Measurements from ENCODE around the gene SYT5. TPM values are rescaled to one million over a fixed set of nuclear protein-coding genes. Genes with fewer than 3 reads are reported as not detected.

SYT5 gene
- total RNA-seq, 3 donors from 2014 or later (not counting 1 experiment from before 2014, with no cell fraction given): 4.9 to 6.1 (median 5.3) TPM

DNA sequence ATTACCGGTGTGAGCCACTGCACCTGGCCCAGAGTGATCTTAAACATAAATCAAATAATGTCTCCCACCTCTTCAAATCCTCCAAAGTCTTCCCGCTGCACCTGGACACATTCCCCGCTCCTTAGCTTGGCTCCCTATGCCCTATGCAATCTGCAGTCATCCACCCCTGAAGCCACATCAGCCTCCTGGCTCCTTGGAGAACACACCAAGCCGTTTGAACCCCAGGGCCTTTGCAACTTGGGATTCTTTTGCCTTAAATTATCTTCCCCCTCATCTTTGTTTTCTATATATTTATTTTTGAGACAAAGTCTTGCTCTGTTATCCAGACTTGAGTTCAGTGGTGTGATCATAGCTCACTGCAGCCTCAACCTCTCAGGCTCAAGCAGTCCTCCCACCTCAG, 11.0 kb downstream of the SYT5 start:
- Histone ChIP-seq H3K36me3 (ENCODE audit: control insufficient read depth, insufficient read depth, low read length) (no peaks in the 10 kb centered on the region), H3K27me3 (ENCODE audit: control insufficient read depth, insufficient read depth, low read length) (peaks cover 46% of the 10 kb centered on the region), H3K9me3 (ENCODE audit: control insufficient read depth, insufficient read depth, low read length) (no peaks in the 10 kb centered on the region), H3K4me3 (ENCODE audit: low read length) (no peak overlapping the region), H3K4me1 (ENCODE audit: control insufficient read depth, insufficient read depth, low read length) (peaks cover 29% of the 10 kb centered on the region), H3K27ac (ENCODE audit: low read length) (no peak overlapping the region)
- Mint-ChIP-seq H3K9me3 (no peaks in the 10 kb centered on the region), H3K36me3 (no peaks in the 10 kb centered on the region), H3K4me1 (peaks cover 22 to 32% of the 10 kb centered on the region in 2 donors), H3K27ac (no peak overlapping the region), H3K27me3 (ENCODE audit: low read depth in 2 of 2) (peaks cover 69 to 71% of the 10 kb centered on the region in 2 donors), H3K4me3 (no peak overlapping the region)
- no peak for TF ChIP-seq CTCF (IDR thresholded peaks at IDR 0.05)
- WGBS (ENCODE audit: insufficient coverage): 71% methylated on average over 4 of the region's 4 CpGs
- ATAC-seq (no peak), DNase-seq (no peak)
- intact Hi-C loops (cut with micrococcal nuclease): loop anchor here (10.0 kb wide), 1 partner anchor 84 kb away; no protein-coding TSS in a partner anchor

- 2% methylated on average over 32 of the region's 33 CpGs for WGBS (ENCODE audit: insufficient coverage)
- Mint-ChIP-seq H3K4me3 (peak within 1 kb of the TSS; percentile 47), H3K36me3 (no peaks in the 10 kb centered on the region), H3K9me3 (no peaks in the 10 kb centered on the region), H3K4me1 (peaks cover 13 to 14% of the 10 kb centered on the region in 2 donors), H3K27ac (peak within 1 kb of the TSS; percentile 16 to 83), H3K27me3 (ENCODE audit: low read depth in 2 of 2) (peaks cover 55 to 64% of the 10 kb centered on the region in 2 donors)
- ATAC-seq (peak; percentile 83 to 89 (median 85)), DNase-seq (peak; percentile 45 to 80)
- H3K9me3 ChIP-seq (ENCODE audit: control insufficient read depth, insufficient read depth, low read length): no peaks in the 10 kb centered on the region
- H3K4me3 ChIP-seq (ENCODE audit: low read length): no peak within 1 kb of the TSS
- peaks cover 31% of the 10 kb centered on the region for H3K27me3 ChIP-seq (ENCODE audit: control insufficient read depth, insufficient read depth, low read length)
- no peak for TF ChIP-seq CTCF (IDR thresholded peaks at IDR 0.05)
- H3K27ac ChIP-seq (ENCODE audit: low read length): no peak within 1 kb of the TSS
- intact Hi-C loops (cut with micrococcal nuclease): loop anchor here (10.0 kb wide), 1 partner anchor 82 kb away; no protein-coding TSS in a partner anchor
- peaks cover 16% of the 10 kb centered on the region for H3K4me1 ChIP-seq (ENCODE audit: control insufficient read depth, insufficient read depth, low read length)
- H3K36me3 ChIP-seq (ENCODE audit: control insufficient read depth, insufficient read depth, low read length): no peaks in the 10 kb centered on the region
Observed at GRCh38 chr19:55166530-55167268, 13.4 kb downstream of the SYT5 start, which contains the start of gene DNAAF3. Gene DNAAF3, minus strand, starts transcription at chr19:55166613. Its CDS starts 200 bp downstream, at chr19:55166413.

DNA sequence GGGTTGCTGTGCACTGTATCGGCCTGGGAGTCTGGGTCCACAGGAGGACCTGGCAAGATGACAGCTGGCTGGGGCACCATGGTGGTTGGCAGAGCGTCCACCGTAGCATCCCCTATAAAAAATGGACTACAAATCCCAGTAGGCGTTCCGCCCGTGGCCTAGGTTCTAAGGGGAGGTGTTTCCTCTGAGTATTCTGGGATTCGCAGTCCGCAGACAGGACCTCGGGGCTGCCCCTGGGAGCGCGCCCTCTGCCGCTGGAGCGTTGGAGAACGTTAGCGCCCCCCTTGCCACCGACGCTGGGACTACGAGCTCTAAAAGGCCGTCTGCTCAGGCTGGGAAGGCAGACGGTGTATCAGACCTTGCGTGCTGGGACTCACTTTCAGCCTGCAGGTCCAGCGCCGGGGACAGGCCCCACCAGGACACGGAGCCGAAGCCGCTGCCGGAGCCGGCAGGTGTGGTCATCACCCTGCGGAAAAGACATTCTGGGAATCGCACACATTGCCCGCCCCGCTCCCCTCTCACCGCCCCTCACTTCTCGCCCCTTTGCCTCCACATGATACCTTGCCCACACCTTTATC, 14.0 kb downstream of the SYT5 start:
- H3K9me3 Mint-ChIP-seq: no peaks in the 10 kb centered on the region
- Histone ChIP-seq H3K4me3 (ENCODE audit: low read length) (no peak overlapping the region), H3K9me3 (ENCODE audit: control insufficient read depth, insufficient read depth, low read length) (no peaks in the 10 kb centered on the region), H3K4me1 (ENCODE audit: control insufficient read depth, insufficient read depth, low read length) (peaks cover 17% of the 10 kb centered on the region), H3K27ac (ENCODE audit: low read length) (no peak overlapping the region), H3K27me3 (ENCODE audit: control insufficient read depth, insufficient read depth, low read length) (peaks cover 37% of the 10 kb centered on the region), H3K36me3 (ENCODE audit: control insufficient read depth, insufficient read depth, low read length) (no peaks in the 10 kb centered on the region)
- intact Hi-C loops (cut with micrococcal nuclease): loop anchor here (10.0 kb wide), 1 partner anchor 81 kb away; no protein-coding TSS in a partner anchor
- H3K4me3 Mint-ChIP-seq: peak overlapping the region; percentile 47
- peak overlapping the region; percentile 16 to 83 for H3K27ac Mint-ChIP-seq
- 3% methylated on average over 34 of the region's 34 CpGs for WGBS (ENCODE audit: insufficient coverage)
- no peaks in the 10 kb centered on the region for H3K36me3 Mint-ChIP-seq
- peaks cover 49 to 57% of the 10 kb centered on the region in 2 donors for H3K27me3 Mint-ChIP-seq (ENCODE audit: low read depth in 2 of 2)
- TF ChIP-seq CTCF (IDR thresholded peaks at IDR 0.05): no peak
- DNase-seq (peak in 1 of 2 donors; percentile 78), ATAC-seq (peak; percentile 60 to 85 (median 60))
- H3K4me1 Mint-ChIP-seq: peaks cover 13 to 14% of the 10 kb centered on the region in 2 donors
